Panc1 (cell line): Measurements from ENCODE around the gene LRRK1. TPM values are rescaled to one million over a fixed set of nuclear protein-coding genes. Genes with fewer than 3 reads are reported as not detected.

Experiments used
- ATAC-seq: fragments of 200-7000 bp; cut with Tn5 transposase; 2 replicates; pipeline ENCODE4 v1.9.1; 2020; ENCODE audit warnings: mild to moderate bottlenecking, moderate library complexity
- BruUV-seq: library from RNA; stranded (reverse); fragments of 400-500 nt; replicated peaks from 2 replicates; lab custom pipeline; 2021; lab: Mats Ljungman, UMichigan
- CTCF ChIA-PET: fragments of 300-600 bp; sonication (Branson Sonifier 250); formaldehyde crosslinking; loops from one replicate; lab custom pipeline; 2022; ENCODE audit warnings: antibody characterized with exemption; lab: Charles Lee
- POLR2A ChIA-PET: fragments of 300-600 bp; sonication (Branson Sonifier 250); formaldehyde crosslinking; loops from one replicate; lab custom pipeline; 2022; ENCODE audit warnings: antibody characterized with exemption; lab: Charles Lee
- DNase-seq: peaks from one replicate; pipeline ENCODE4 v3.0.0-alpha.2; 2010; ENCODE audit warnings: low read depth, low spot score
- H3K27ac ChIP-seq: 2 replicates; pipeline ENCODE4 v1.5.1; 2011; ENCODE audit warnings: mild to moderate bottlenecking, low read length, inconsistent platforms
- H3K27me3 ChIP-seq: fragments of 200-500 bp; sonication (Bioruptor generic); 2 replicates; pipeline ENCODE4 v1.6.0; 2014; ENCODE audit warnings: low read length, inconsistent platforms; ENCODE audit not compliant: control insufficient read depth, insufficient read depth
- H3K36me3 ChIP-seq: fragments of 200-500 bp; sonication (Bioruptor generic); 2 replicates; pipeline ENCODE4 v1.5.1; 2014; ENCODE audit warnings: inconsistent platforms, mild to moderate bottlenecking, low read length, moderate library complexity; ENCODE audit not compliant: control insufficient read depth, insufficient read depth
- H3K4me1 ChIP-seq: 2 replicates; pipeline ENCODE4 v1.5.1; 2011; ENCODE audit warnings: inconsistent platforms, mild to moderate bottlenecking, low read length, moderate library complexity; ENCODE audit not compliant: control insufficient read depth, insufficient read depth
- H3K4me3 ChIP-seq, 2 experiments: 2 replicates each; pipeline ENCODE4 v1.5.1; 2011 to 2012; ENCODE audit warnings: low read depth in 2 of 2, low read length in 2 of 2, mild to moderate bottlenecking in 2 of 2, inconsistent platforms in 1 of 2, moderate library complexity in 1 of 2
- H3K9me3 ChIP-seq: fragments of 200-500 bp; sonication (Bioruptor generic); 2 replicates; pipeline ENCODE4 v1.5.1; 2014; ENCODE audit warnings: low read depth, mild to moderate bottlenecking, inconsistent platforms, low read length, moderate library complexity; ENCODE audit not compliant: control insufficient read depth, insufficient read depth
- POLR2AphosphoS5 ChIP-seq: IDR thresholded peaks from 2 replicates; pipeline ENCODE4 v1.6.1; 2012; ENCODE audit warnings: mild to moderate bottlenecking, low read depth, low read length, moderate library complexity
- SIN3A ChIP-seq: IDR thresholded peaks from 2 replicates; pipeline ENCODE4 v1.6.1; 2012; ENCODE audit warnings: low read depth, mild to moderate bottlenecking, low read length, moderate library complexity, borderline replicate concordance; ENCODE audit not compliant: insufficient read depth
- TCF7L2 ChIP-seq: IDR thresholded peaks from 2 replicates; pipeline ENCODE4 v1.6.1; 2011; ENCODE audit warnings: mild to moderate bottlenecking, low read depth, low read length, inconsistent platforms
- in situ Hi-C: cut with HindIII; loops from 2 replicates; pipeline ENCODE4 v1.10.0; 2016; ENCODE audit warnings: low sequenced_read_pairs, low pct_unique_long_range_greater_than_20kb
- intact Hi-C: fragments of 100-400 bp; cut with micrococcal nuclease; formaldehyde crosslinking; loops from one replicate; pipeline ENCODE4 v1.10.0; 2022; ENCODE audit not compliant: unreplicated experiment
- total RNA-seq: library from RNA; stranded (reverse); gene quantifications from one replicate; pipeline ENCODE4 v1.2.1, GENCODE V29; 2021; ENCODE audit not compliant: unreplicated experiment
- TF ChIP-seq, protein P1 (sequence below), 2 experiments: IDR thresholded peaks; 2 replicates each; pipeline ENCODE4 v1.6.1; 2011 to 2012; ENCODE audit warnings: low read depth in 2 of 2, control low read depth in 1 of 2, low read length in 1 of 2, mild to moderate bottlenecking in 1 of 2, moderate library complexity in 1 of 2; ENCODE audit not compliant: insufficient read depth in 1 of 2
- TF ChIP-seq, protein P2 (sequence below): fragments of 450-650 bp; IDR thresholded peaks from 2 replicates; pipeline ENCODE4 v1.5.1; 2017; ENCODE audit warnings: mild to moderate bottlenecking

The LRRK1 gene
- total RNA-seq, 1 experiment from 2014 or later, result 88.0 TPM

- peak overlapping the region; percentile 100 for H3K27ac ChIP-seq
- DNase-seq (peak; percentile 53), ATAC-seq (peak; percentile 90)
- H3K27me3 ChIP-seq, result no peaks in the 10 kb centered on the region
- intact Hi-C loops (loop anchor here (2.0 kb wide), 1 partner anchor 47 kb away; no protein-coding TSS in a partner anchor), in situ Hi-C loops (no loop called here)
- no TSS peak for BruUV-seq
- peaks cover 72% of the 10 kb centered on the region for H3K4me1 ChIP-seq
- ChIA-PET POLR2A (interaction anchor here (0.9 kb wide), 1 partner anchor 31 kb away, joined by 3 read pairs; no protein-coding TSS in a partner anchor), CTCF (no interaction called here)
- TF ChIP-seq POLR2AphosphoS5 (peak; percentile 60; the same call in 1 of the 2 replicates), TCF7L2 (no peak; the same call in 1 of the 2 replicates)
- H3K9me3 ChIP-seq, result no peaks in the 10 kb centered on the region
- H3K4me3 ChIP-seq, result peak overlapping the region; percentile 18 to 40
- no peaks in the 10 kb centered on the region for H3K36me3 ChIP-seq
These were observed 40.2 kb downstream of the LRRK1 start for GRCh38 chr15:100959066-100960050.

- Histone ChIP-seq H3K9me3 (no peaks in the 10 kb centered on the region), H3K27me3 (no peaks in the 10 kb centered on the region), H3K36me3 (no peaks in the 10 kb centered on the region; the same call in 1 of the 2 replicates), H3K4me1 (peaks cover 59% of the 10 kb centered on the region), H3K27ac (peak overlapping the region; percentile 96), H3K4me3 (no peak overlapping the region)
- TF ChIP-seq SIN3A (no peak), POLR2AphosphoS5 (no peak), TCF7L2 (no peak)
- TF ChIP-seq, protein P1, sequence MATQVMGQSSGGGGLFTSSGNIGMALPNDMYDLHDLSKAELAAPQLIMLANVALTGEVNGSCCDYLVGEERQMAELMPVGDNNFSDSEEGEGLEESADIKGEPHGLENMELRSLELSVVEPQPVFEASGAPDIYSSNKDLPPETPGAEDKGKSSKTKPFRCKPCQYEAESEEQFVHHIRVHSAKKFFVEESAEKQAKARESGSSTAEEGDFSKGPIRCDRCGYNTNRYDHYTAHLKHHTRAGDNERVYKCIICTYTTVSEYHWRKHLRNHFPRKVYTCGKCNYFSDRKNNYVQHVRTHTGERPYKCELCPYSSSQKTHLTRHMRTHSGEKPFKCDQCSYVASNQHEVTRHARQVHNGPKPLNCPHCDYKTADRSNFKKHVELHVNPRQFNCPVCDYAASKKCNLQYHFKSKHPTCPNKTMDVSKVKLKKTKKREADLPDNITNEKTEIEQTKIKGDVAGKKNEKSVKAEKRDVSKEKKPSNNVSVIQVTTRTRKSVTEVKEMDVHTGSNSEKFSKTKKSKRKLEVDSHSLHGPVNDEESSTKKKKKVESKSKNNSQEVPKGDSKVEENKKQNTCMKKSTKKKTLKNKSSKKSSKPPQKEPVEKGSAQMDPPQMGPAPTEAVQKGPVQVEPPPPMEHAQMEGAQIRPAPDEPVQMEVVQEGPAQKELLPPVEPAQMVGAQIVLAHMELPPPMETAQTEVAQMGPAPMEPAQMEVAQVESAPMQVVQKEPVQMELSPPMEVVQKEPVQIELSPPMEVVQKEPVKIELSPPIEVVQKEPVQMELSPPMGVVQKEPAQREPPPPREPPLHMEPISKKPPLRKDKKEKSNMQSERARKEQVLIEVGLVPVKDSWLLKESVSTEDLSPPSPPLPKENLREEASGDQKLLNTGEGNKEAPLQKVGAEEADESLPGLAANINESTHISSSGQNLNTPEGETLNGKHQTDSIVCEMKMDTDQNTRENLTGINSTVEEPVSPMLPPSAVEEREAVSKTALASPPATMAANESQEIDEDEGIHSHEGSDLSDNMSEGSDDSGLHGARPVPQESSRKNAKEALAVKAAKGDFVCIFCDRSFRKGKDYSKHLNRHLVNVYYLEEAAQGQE (IDR thresholded peaks at IDR 0.05; ENCODE audit: insufficient read depth in 1 of 2, low read depth in 2 of 2, low read length in 1 of 2), result no peak
- TF ChIP-seq, protein P2, sequence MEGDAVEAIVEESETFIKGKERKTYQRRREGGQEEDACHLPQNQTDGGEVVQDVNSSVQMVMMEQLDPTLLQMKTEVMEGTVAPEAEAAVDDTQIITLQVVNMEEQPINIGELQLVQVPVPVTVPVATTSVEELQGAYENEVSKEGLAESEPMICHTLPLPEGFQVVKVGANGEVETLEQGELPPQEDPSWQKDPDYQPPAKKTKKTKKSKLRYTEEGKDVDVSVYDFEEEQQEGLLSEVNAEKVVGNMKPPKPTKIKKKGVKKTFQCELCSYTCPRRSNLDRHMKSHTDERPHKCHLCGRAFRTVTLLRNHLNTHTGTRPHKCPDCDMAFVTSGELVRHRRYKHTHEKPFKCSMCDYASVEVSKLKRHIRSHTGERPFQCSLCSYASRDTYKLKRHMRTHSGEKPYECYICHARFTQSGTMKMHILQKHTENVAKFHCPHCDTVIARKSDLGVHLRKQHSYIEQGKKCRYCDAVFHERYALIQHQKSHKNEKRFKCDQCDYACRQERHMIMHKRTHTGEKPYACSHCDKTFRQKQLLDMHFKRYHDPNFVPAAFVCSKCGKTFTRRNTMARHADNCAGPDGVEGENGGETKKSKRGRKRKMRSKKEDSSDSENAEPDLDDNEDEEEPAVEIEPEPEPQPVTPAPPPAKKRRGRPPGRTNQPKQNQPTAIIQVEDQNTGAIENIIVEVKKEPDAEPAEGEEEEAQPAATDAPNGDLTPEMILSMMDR, result no peak
- ChIA-PET CTCF (interaction anchor here (0.5 kb wide), 1 partner anchor 12 kb away, joined by 3 read pairs; no protein-coding TSS in a partner anchor), POLR2A (no interaction called here)
- no peak for ATAC-seq
- intact Hi-C loops (no loop called here), in situ Hi-C loops (no loop called here)
- no TSS peak for BruUV-seq
- DNase-seq, result no peak
These were observed 47.8 kb downstream of the LRRK1 start for GRCh38 chr15:100966997-100967396.
